CD14-positive monocyte (primary cell): ENCODE measurements around the gene HSD17B3. TPM values are rescaled to one million over a fixed set of nuclear protein-coding genes. Genes with fewer than 3 reads are reported as not detected.

Source experiments
- DNase-seq, 3 donors: peaks; one replicate each; pipeline ENCODE4 v3.0.0-alpha.2; 2011 to 2022
- H2AFZ ChIP-seq: 2 replicates; pipeline ENCODE4 v1.6.0; 2012; ENCODE audit warnings: mild to moderate bottlenecking, low read depth, low read length, inconsistent platforms; ENCODE audit not compliant: insufficient read depth, poor library complexity, severe bottlenecking
- H3K27ac ChIP-seq, 2 donors: 1 replicate in 1 of 2; 2 replicates in 1 of 2; pipeline ENCODE4 v1.5.1; 2012 to 2013; ENCODE audit warnings: low read length in 2 of 2, control low read depth in 1 of 2, inconsistent platforms in 1 of 2, low read depth in 1 of 2, mild to moderate bottlenecking in 1 of 2
- H3K27me3 ChIP-seq, 2 donors: one replicate each; pipeline versions ENCODE4 v1.6.0 to v1.6.1; 2011 to 2013; ENCODE audit warnings: low read length in 2 of 2; ENCODE audit not compliant: control insufficient read depth in 2 of 2, insufficient read depth in 2 of 2
- H3K36me3 ChIP-seq, 2 donors: replicated peaks in 1 of 2; 1 replicate in 1 of 2; 2 replicates in 1 of 2; pipeline versions ENCODE4 v1.5.1 to v1.6.1; 2012 to 2013; ENCODE audit warnings: low read length in 2 of 2, control low read depth in 1 of 2, inconsistent platforms in 1 of 2, mild to moderate bottlenecking in 1 of 2; ENCODE audit not compliant: insufficient read depth in 2 of 2, control insufficient read depth in 1 of 2
- H3K4me1 ChIP-seq, 2 donors: 1 replicate in 1 of 2; 2 replicates in 1 of 2; pipeline versions ENCODE4 v1.5.1 to v1.6.1; 2012 to 2013; ENCODE audit warnings: low read length in 2 of 2, control low read depth in 1 of 2, inconsistent platforms in 1 of 2, mild to moderate bottlenecking in 1 of 2, moderate library complexity in 1 of 2; ENCODE audit not compliant: insufficient read depth in 2 of 2, control insufficient read depth in 1 of 2
- H3K4me2 ChIP-seq: replicated peaks from 2 replicates; pipeline ENCODE3; 2012; ENCODE audit warnings: low read length, moderate library complexity, mild to moderate bottlenecking; ENCODE audit not compliant: poor library complexity, severe bottlenecking; ENCODE audit errors: extremely low read depth
- H3K4me3 ChIP-seq, 3 experiments: fragments of 200-600 bp in 1 of 3; sonication (generic) in 1 of 3; replicated peaks in 1 of 3; 1 replicate in 2 of 3; 2 replicates in 1 of 3; pipeline ENCODE4 v1.5.1; 2011 to 2013; ENCODE audit warnings: low read length in 3 of 3, mild to moderate bottlenecking in 3 of 3, control low read depth in 2 of 3, low read depth in 2 of 3, inconsistent platforms in 1 of 3, moderate library complexity in 1 of 3
- H3K79me2 ChIP-seq: 2 replicates; pipeline ENCODE4 v1.6.0; 2012; ENCODE audit warnings: mild to moderate bottlenecking, control low read depth, inconsistent platforms, low read length, moderate library complexity; ENCODE audit not compliant: insufficient read depth
- H3K9ac ChIP-seq: 2 replicates; pipeline ENCODE4 v1.6.0; 2017; ENCODE audit warnings: low read length, mild to moderate bottlenecking; ENCODE audit not compliant: insufficient read depth, poor library complexity, severe bottlenecking
- H3K9me3 ChIP-seq, 2 donors: replicated peaks in 1 of 2; 1 replicate in 1 of 2; 2 replicates in 1 of 2; pipeline versions ENCODE4 v1.5.1 to v1.6.1; 2012 to 2013; ENCODE audit warnings: low read length in 2 of 2, control low read depth in 1 of 2; ENCODE audit not compliant: control insufficient read depth in 1 of 2, insufficient read depth in 1 of 2
- H4K20me1 ChIP-seq: 2 replicates; pipeline ENCODE4 v1.6.0; 2012; ENCODE audit warnings: mild to moderate bottlenecking, low read length, control low read depth, moderate library complexity; ENCODE audit not compliant: insufficient read depth
- H3K27ac Mint-ChIP-seq, 7 donors: one replicate each; pipeline ENCODE4 v1.8.0; 2020; ENCODE audit warnings: mild to moderate bottlenecking in 7 of 7, mixed read lengths in 7 of 7, moderate library complexity in 6 of 7, inconsistent platforms in 2 of 7
- H3K27me3 Mint-ChIP-seq, 3 donors: one replicate each; pipeline ENCODE4 v1.8.0; 2021 to 2022; ENCODE audit warnings: low read depth in 3 of 3, mild to moderate bottlenecking in 3 of 3, mixed read lengths in 3 of 3, moderate library complexity in 3 of 3, inconsistent platforms in 1 of 3
- H3K36me3 Mint-ChIP-seq, 2 donors: one replicate each; pipeline ENCODE4 v1.8.0; 2020; ENCODE audit warnings: mixed read lengths in 2 of 2, inconsistent platforms in 1 of 2, mild to moderate bottlenecking in 1 of 2
- H3K4me1 Mint-ChIP-seq: one replicate; pipeline ENCODE4 v1.8.0; 2020; ENCODE audit warnings: mild to moderate bottlenecking, mixed read lengths
- H3K4me3 Mint-ChIP-seq, 2 donors: one replicate each; pipeline ENCODE4 v1.8.0; 2020; ENCODE audit warnings: mild to moderate bottlenecking in 2 of 2, mixed read lengths in 2 of 2, moderate library complexity in 1 of 2
- H3K9me3 Mint-ChIP-seq, 7 donors: one replicate each; pipeline ENCODE4 v1.8.0; 2020 to 2022; ENCODE audit warnings: mixed read lengths in 7 of 7, mild to moderate bottlenecking in 6 of 7, moderate library complexity in 6 of 7, inconsistent platforms in 2 of 7
- CTCF ChIP-seq: fragments of 200-600 bp; IDR thresholded peaks from one replicate; pipeline ENCODE4 v1.8.0; 2022; ENCODE audit warnings: antibody characterized with exemption, mild to moderate bottlenecking
- WGBS: methylation state at CpG from one replicate; pipeline ENCODE4 v1.1.5; 2013; ENCODE audit warnings: missing lambda C conversion rate; ENCODE audit not compliant: insufficient coverage; 5-methylcytosine and 5-hydroxymethylcytosine counted together
- intact Hi-C, 2 donors: fragments of 100-400 bp; cut with micrococcal nuclease; formaldehyde crosslinking; loops; one replicate each; pipeline versions ENCODE4 v1.15.0 to v1.15.1; 2023
- polyA plus RNA-seq, 3 donors: library from polyadenylated mRNA; depleted of rRNA in 1 of 3; unstranded in 2 of 3; stranded (reverse) in 1 of 3; fragments of 300-500 nt in 2 of 3; fragments of >200 nt in 1 of 3; fragmentation: Illumina TruSeq in 2 of 3; gene quantifications; 1 replicate in 2 of 3; 2 replicates in 1 of 3; pipeline ENCODE4 v1.2.3, GENCODE V29; 2012 to 2021

HSD17B3 gene
- polyA plus RNA-seq, 3 donors = 0.09 TPM; not detected in 2

GRCh38 chr9:96255698-96256097, 46.3 kb downstream of the HSD17B3 start:
- no peak overlapping the region for H3K27ac Mint-ChIP-seq
- H3K36me3 Mint-ChIP-seq = no peaks in the 10 kb centered on the region
- intact Hi-C loops = no loop called here
- H3K4me3 ChIP-seq = no peak overlapping the region
- H3K4me1 Mint-ChIP-seq = peaks cover 3% of the 10 kb centered on the region
- no peaks in the 10 kb centered on the region for H3K79me2 ChIP-seq
- no peak for DNase-seq
- 74% methylated on average over 13 of the region's 18 CpGs for WGBS
- TF ChIP-seq CTCF = no peak
- no peak overlapping the region for H3K27ac ChIP-seq
- H3K36me3 ChIP-seq = no peaks in the 10 kb centered on the region
- peaks cover 9 to 21% (median 10%) of the 10 kb centered on the region in 3 donors for H3K27me3 Mint-ChIP-seq
- H3K27me3 ChIP-seq = no peaks in the 10 kb centered on the region
- H3K9me3 Mint-ChIP-seq = peaks cover 0 to 3% (median 0%) of the 10 kb centered on the region in 7 donors
- H3K4me1 ChIP-seq = no peaks in the 10 kb centered on the region
- H3K4me2 ChIP-seq = no peak overlapping the region
- no peak overlapping the region for H2AFZ ChIP-seq
- no peak overlapping the region for H3K9ac ChIP-seq
- H4K20me1 ChIP-seq = no peaks in the 10 kb centered on the region
- no peak overlapping the region for H3K4me3 Mint-ChIP-seq
- no peaks in the 10 kb centered on the region for H3K9me3 ChIP-seq

GRCh38 chr9:96253059-96253696, 48.8 kb downstream of the HSD17B3 start:
- H3K27me3 ChIP-seq = no peaks in the 10 kb centered on the region
- no peak for DNase-seq
- Mint-ChIP-seq H3K36me3 (no peaks in the 10 kb centered on the region), H3K27me3 (peaks cover 11 to 22% (median 15%) of the 10 kb centered on the region in 3 donors), H3K4me1 (peaks cover 3% of the 10 kb centered on the region), H3K27ac (no peak overlapping the region), H3K9me3 (peaks cover 0 to 3% (median 0%) of the 10 kb centered on the region in 7 donors), H3K4me3 (no peak overlapping the region)
- no peak overlapping the region for H2AFZ ChIP-seq
- H3K79me2 ChIP-seq = no peaks in the 10 kb centered on the region
- no peak overlapping the region for H3K9ac ChIP-seq
- no peak overlapping the region for H3K27ac ChIP-seq
- intact Hi-C loops = no loop called here
- H3K9me3 ChIP-seq = no peaks in the 10 kb centered on the region
- 52% methylated on average over 10 of the region's 11 CpGs for WGBS
- no peak overlapping the region for H3K4me3 ChIP-seq
- H3K4me1 ChIP-seq = no peaks in the 10 kb centered on the region
- no peaks in the 10 kb centered on the region for H4K20me1 ChIP-seq
- no peaks in the 10 kb centered on the region for H3K36me3 ChIP-seq
- H3K4me2 ChIP-seq = no peak overlapping the region
- TF ChIP-seq CTCF = no peak
